Cardiac fibroblast (primary cell): ENCODE measurements around the gene DLEC1.
A peak's percentile ranks its signal among the peaks of the same experiment; 100 is the strongest.

ENCODE experiments used
- DNase-seq, 2 donors: peaks; one replicate each; pipeline versions ENCODE4 v3.0.0 to v3.0.0-alpha.2; 2010; ENCODE audit warnings: low read depth in 2 of 2
- H3K4me3 ChIP-seq, 2 donors: replicated peaks in 1 of 2; 1 replicate in 1 of 2; 2 replicates in 1 of 2; pipeline ENCODE4 v1.5.1; 2011; ENCODE audit warnings: low read depth in 2 of 2, low read length in 2 of 2, mild to moderate bottlenecking in 2 of 2, moderate library complexity in 1 of 2
- CTCF ChIP-seq: IDR thresholded peaks from one replicate; pipeline ENCODE4 v1.5.1; 2011; ENCODE audit warnings: low read depth, mild to moderate bottlenecking, low read length, inconsistent platforms

DLEC1 gene

GRCh38 chr3:38039101-38039898 lies at the start of gene DLEC1:
Gene DLEC1, plus strand, starts transcription at chr3:38039208. Its CDS starts 18 bp downstream, at chr3:38039226.
- no peak for TF ChIP-seq CTCF
- H3K4me3 ChIP-seq, result peak within 1 kb of the TSS; percentile 33 to 53
- DNase-seq, result peak; percentile 72 to 77

- no peak overlapping the region for H3K4me3 ChIP-seq
- no peak for DNase-seq
- TF ChIP-seq CTCF, result no peak
Observed at GRCh38 chr3:37989821-37990480, 49.1 kb upstream of the DLEC1 start.

GRCh38 chr3:37990527-37990926 lies 48.5 kb upstream of the DLEC1 start, which contains the start of gene VILL:
Gene VILL, plus strand, starts transcription at chr3:37990786. Its CDS starts 2,887 bp downstream, at chr3:37993673.
- no peak for DNase-seq
- H3K4me3 ChIP-seq, result no peak within 1 kb of the TSS
- TF ChIP-seq CTCF, result no peak

GRCh38 chr3:37991109-37991508 lies 47.9 kb upstream of the DLEC1 start:
- no peak overlapping the region for H3K4me3 ChIP-seq
- DNase-seq, result no peak
- no peak for TF ChIP-seq CTCF

GRCh38 chr3:37991823-37992222 lies 47.2 kb upstream of the DLEC1 start:
- H3K4me3 ChIP-seq, result no peak overlapping the region
- no peak for TF ChIP-seq CTCF
- DNase-seq, result no peak

GRCh38 chr3:37992271-37993066 lies 46.5 kb upstream of the DLEC1 start:
- no peak overlapping the region for H3K4me3 ChIP-seq
- no peak for TF ChIP-seq CTCF
- no peak for DNase-seq
